ENCODE measurements around the gene EEFSEC. TPM values are rescaled to one million over a fixed set of nuclear protein-coding genes. Genes with fewer than 3 reads are reported as not detected.

Gene EEFSEC
- total and polyA plus RNA-seq, 10 donors: 8.5 to 19.2 (median 14.2) TPM

DNA sequence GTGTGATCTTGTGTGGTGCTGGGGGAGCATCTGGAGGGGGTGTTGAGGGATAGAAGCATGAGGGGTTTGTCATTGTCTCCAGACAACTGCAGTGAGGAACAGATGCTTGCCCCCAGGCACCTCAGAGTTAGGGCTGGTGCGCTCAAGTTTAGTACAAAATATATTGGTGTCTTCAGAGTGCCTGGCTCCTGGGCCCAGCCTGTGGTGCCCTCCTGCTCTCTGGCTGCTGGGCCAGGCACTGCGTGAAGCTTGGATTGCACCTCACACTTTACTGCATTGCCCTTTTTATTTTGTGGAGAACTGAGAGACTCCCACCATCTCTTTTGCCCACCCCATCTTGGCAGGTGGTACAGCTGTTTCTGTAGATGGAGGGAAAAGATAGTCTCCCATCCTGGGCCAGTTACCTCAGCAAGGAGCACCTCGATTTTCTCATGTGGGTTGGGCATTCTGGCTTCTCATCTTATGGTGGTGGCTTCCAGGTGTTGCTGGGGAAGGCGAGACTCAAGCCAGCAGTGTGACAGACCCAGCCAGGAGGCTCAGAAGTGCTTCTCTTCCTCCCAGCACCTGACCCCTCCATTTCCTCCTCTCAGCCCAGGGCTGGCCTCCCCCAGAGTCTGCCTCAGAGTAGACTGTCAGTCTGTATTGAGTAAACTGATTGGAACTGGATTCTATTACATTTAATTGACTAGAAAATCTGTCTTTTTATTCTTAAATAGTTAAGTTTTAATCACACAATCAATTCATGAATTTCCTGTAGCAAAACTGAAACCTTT lies 173.0 kb downstream of the EEFSEC start:
- intact Hi-C loops (cut with DNase I; ENCODE audit: low total_unique reads): no loop called here
- TF ChIP-seq POLR2A (IDR thresholded peaks at IDR 0.05): no peak
- no peaks in the 10 kb centered on the region for H3K27me3 ChIP-seq (replicated peaks in 1 of 7)
- H3K4me3 ChIP-seq: no peak overlapping the region
- H3K36me3 ChIP-seq: peaks cover 0 to 8% (median 0%) of the 10 kb centered on the region in 6 donors
- H3K9me3 ChIP-seq: no peaks in the 10 kb centered on the region
- no peak overlapping the region for H3K27ac ChIP-seq
- peaks cover 0 to 17% (median 0%) of the 10 kb centered on the region in 6 donors for H3K4me1 ChIP-seq
- 73 to 82% (median 77%) methylated on average over 4 of the region's 4 CpGs for WGBS, 5 donors
- DNase-seq: no peak

DNA sequence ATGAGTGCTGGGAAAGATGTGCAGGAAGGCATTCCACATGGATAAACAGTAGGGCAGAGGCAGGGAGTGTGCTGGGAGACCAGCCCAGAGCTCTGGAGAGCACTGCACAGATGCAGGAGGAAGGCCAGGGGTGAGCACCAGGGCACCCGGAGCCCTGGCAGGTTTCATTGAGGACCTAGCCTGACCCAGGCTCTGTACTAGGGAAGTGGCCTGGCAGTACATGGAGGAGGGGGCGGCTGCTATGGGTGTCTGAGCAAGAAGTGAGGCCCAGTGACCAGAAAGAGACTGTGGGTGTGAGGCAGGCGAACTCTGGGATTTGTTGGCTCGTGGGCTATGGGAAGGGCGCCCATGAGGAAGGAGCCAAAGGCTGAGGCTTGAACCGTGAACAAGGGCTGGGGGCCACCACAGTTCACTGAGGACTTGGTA lies 174.3 kb downstream of the EEFSEC start:
- H3K4me1 ChIP-seq: peaks cover 0 to 11% (median 0%) of the 10 kb centered on the region in 6 donors
- peak; percentile 34 for DNase-seq
- intact Hi-C loops (cut with DNase I; ENCODE audit: low total_unique reads): no loop called here
- peaks cover 0 to 8% (median 0%) of the 10 kb centered on the region in 6 donors for H3K36me3 ChIP-seq
- no peaks in the 10 kb centered on the region for H3K9me3 ChIP-seq
- TF ChIP-seq POLR2A (IDR thresholded peaks at IDR 0.05) (no peak), POLR2AphosphoS5 (IDR thresholded peaks at IDR 0.05) (no peak)
- TF ChIP-seq, protein P1, sequence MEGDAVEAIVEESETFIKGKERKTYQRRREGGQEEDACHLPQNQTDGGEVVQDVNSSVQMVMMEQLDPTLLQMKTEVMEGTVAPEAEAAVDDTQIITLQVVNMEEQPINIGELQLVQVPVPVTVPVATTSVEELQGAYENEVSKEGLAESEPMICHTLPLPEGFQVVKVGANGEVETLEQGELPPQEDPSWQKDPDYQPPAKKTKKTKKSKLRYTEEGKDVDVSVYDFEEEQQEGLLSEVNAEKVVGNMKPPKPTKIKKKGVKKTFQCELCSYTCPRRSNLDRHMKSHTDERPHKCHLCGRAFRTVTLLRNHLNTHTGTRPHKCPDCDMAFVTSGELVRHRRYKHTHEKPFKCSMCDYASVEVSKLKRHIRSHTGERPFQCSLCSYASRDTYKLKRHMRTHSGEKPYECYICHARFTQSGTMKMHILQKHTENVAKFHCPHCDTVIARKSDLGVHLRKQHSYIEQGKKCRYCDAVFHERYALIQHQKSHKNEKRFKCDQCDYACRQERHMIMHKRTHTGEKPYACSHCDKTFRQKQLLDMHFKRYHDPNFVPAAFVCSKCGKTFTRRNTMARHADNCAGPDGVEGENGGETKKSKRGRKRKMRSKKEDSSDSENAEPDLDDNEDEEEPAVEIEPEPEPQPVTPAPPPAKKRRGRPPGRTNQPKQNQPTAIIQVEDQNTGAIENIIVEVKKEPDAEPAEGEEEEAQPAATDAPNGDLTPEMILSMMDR (IDR thresholded peaks at IDR 0.05 in 8 of 11, conservative IDR thresholded peaks at IDR 0.05 in 3 of 11): no peak
- no peaks in the 10 kb centered on the region for H3K27me3 ChIP-seq (replicated peaks in 1 of 7)
- WGBS, 5 donors: 85 to 99% (median 94%) methylated on average over 6 of the region's 6 CpGs
- H3K27ac ChIP-seq: no peak overlapping the region
- no peak overlapping the region for H3K4me3 ChIP-seq

DNA sequence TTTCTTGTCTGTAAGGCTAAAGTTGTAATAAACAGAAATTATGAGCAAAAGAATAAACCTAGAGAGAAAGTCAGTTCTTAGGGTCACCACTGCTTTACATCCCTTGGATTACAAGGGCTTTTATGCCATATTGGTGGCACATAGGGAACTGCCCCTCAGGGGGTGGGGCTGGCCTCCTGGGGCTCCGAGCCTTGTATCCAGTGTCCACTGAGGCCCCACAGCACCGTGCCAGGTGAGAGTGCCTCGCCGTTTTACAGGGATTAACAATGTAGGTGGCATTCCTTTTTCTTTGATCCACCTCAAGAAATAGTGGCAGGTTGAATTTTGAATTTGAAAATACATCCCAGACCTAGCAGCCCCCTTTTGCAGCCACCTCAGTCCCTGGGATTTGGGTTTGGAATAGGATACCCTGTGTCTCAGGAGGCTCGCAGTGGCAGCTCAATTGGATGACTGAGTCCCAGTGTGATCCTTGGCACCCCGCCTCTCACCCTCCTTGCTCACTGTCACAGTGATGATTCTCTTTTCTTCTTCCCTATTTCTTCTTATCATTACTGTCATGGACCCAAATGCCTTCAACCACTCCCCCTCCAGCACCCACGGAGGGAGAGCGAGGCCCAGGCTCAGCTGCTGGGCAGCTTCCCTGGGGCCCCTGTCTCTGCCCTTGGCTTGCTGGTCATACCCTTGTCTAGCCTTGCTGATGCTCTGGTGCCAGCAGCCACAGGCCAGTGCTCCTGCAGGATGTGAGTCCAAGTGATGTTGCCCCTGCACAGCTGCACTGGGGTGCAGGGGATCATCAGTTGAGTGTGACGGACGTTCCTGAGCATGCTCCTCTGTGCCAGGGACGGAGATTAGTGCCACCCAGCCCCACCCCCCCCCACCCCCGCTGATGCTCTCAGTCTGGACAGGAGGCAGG lies 175.5 kb downstream of the EEFSEC start:
- Histone ChIP-seq H3K36me3 (peaks cover 0 to 11% (median 0%) of the 10 kb centered on the region in 6 donors), H3K4me3 (no peak overlapping the region), H3K27me3 (replicated peaks in 1 of 7) (no peaks in the 10 kb centered on the region), H3K9me3 (no peaks in the 10 kb centered on the region), H3K27ac (no peak overlapping the region), H3K4me1 (peaks cover 0 to 11% (median 0%) of the 10 kb centered on the region in 6 donors)
- 92 to 97% (median 93%) methylated on average over 12 of the region's 12 CpGs for WGBS, 5 donors
- intact Hi-C loops (cut with DNase I; ENCODE audit: low total_unique reads): no loop called here
- TF ChIP-seq, protein P1 (IDR thresholded peaks at IDR 0.05 in 8 of 11, conservative IDR thresholded peaks at IDR 0.05 in 3 of 11): no peak
- TF ChIP-seq POLR2AphosphoS5 (IDR thresholded peaks at IDR 0.05): no peak
- no peak for TF ChIP-seq POLR2A (IDR thresholded peaks at IDR 0.05)
- peak; percentile 63 for DNase-seq

DNA sequence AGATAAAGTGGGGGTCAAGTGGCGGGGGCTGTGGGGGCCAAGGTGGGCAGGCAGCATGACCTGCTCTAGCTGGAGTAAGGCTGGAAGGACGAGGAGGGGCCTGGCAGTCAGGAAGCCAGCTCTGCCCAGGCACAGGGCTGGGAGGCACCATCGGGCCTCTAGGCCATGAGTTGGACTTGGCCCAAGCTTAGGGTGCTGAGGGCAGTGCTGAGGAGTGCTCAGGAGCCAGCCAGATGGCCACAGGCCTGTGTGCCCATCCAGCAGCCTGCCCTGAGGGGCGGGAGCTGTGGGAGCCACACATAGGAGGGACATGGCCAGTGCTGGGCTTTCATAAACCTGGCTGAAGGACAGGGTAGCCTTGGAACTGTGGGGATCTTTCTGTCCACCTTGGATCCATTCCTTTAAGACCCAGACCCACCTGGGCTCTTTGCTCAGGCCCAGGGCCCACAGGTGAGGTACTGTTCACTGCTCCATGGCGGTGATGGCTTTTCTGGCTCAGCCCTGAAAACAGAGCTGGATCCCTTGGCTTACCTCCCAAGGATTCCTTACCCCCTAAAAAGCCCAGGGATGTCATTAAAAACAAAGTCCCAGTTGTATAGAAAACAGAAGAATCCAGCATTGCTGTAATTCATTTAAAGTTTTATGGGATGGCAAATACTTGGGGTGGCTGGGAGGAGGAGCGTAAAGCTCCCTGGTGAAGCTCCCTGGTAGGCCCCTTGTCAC lies 176.4 kb downstream of the EEFSEC start:
- DNase-seq: peak; percentile 64
- WGBS, 5 donors: 86 to 98% (median 95%) methylated on average over 6 of the region's 6 CpGs
- Histone ChIP-seq H3K27me3 (replicated peaks in 1 of 7) (no peaks in the 10 kb centered on the region), H3K36me3 (peaks cover 0 to 15% (median 0%) of the 10 kb centered on the region in 6 donors), H3K27ac (no peak overlapping the region), H3K4me3 (no peak overlapping the region), H3K9me3 (no peaks in the 10 kb centered on the region), H3K4me1 (peaks cover 0 to 9% (median 0%) of the 10 kb centered on the region in 6 donors)
- intact Hi-C loops (cut with DNase I; ENCODE audit: low total_unique reads): no loop called here
- TF ChIP-seq POLR2AphosphoS5 (IDR thresholded peaks at IDR 0.05) (no peak), POLR2A (IDR thresholded peaks at IDR 0.05) (no peak)
- TF ChIP-seq, protein P1 (IDR thresholded peaks at IDR 0.05 in 8 of 11, conservative IDR thresholded peaks at IDR 0.05 in 3 of 11): no peak
